NCI-H187 (cell line): Measurements from ENCODE around the gene BCDIN3D.
"Not testable (repeated sequence)": the region's sequence is repeated elsewhere in the genome, so short reads cannot be mapped to it uniquely, and the experiment has no call there.

Experiments used
- DNase-seq, 2 experiments: peaks; one replicate each; lab custom pipeline; 2025; lab: John Stamatoyannopoulos, UW

BCDIN3D gene

DNA sequence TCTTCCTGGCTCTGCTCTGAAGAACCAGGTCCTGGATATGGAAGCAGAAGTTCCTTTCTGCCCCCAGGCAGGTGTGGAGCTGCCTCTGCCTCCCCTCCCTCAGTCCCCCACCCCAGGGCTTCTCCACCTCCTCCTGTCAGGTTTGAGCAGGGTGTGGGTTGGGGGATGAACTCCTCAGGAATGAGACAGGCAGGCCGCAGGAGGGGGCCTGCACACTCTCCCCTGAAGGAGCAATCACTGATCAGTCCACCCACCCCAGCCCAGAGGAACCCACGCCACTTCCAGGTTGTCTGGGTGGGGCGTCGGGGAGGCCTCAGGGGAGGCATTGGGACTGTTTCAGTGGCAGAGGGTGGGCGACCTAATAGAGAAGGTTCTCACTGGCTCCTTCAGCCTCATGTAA, 34.2 kb upstream of the BCDIN3D start:
- no peak for DNase-seq

DNA sequence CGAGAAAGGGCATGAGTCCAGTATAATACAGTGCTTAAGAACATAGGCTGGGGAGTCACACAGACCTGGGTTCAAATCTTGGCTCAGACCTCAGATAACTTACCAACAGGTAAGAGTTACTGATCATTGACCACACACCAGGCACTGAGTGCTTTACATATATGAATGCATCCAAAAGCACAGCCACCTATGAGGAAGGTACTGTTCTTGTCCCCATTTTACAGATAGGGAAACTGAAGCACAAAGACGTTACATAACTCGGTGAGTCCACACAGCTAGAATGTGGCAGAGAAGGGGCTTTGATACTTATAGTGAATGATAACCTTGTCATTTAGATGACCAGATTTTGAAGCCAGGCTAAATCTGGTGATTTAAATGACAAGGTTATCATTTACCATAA, 33.2 kb upstream of the BCDIN3D start:
- no peak for DNase-seq

DNA sequence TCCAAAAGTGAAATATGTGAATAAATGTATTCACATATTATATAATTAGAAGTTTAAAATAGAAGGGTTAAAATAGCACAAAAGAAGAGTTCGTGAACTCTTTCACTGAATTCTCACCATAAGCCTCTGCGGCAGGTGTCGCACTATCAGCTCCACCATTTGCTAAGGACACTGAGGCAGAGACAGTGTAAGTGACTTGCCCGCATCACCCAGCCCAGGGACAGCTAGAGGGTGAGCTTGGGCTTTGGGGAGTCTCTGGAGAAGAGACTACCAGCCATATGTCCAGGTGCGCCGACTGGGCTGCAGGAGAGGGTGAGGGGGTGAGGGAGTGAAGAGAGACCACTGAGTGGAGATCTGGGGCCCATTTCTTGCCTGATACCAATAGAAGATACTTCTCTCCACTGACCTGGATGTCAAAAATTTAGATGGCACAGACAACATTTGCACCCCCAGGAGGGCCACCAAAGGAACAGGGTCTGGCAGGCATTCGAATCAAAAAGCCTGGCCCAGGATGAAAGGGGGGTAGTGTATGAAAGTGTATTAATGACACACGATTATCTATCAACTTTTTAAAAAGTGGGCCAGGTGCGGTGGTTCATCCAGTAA, 32.3 kb upstream of the BCDIN3D start:
- no peak for DNase-seq

DNA sequence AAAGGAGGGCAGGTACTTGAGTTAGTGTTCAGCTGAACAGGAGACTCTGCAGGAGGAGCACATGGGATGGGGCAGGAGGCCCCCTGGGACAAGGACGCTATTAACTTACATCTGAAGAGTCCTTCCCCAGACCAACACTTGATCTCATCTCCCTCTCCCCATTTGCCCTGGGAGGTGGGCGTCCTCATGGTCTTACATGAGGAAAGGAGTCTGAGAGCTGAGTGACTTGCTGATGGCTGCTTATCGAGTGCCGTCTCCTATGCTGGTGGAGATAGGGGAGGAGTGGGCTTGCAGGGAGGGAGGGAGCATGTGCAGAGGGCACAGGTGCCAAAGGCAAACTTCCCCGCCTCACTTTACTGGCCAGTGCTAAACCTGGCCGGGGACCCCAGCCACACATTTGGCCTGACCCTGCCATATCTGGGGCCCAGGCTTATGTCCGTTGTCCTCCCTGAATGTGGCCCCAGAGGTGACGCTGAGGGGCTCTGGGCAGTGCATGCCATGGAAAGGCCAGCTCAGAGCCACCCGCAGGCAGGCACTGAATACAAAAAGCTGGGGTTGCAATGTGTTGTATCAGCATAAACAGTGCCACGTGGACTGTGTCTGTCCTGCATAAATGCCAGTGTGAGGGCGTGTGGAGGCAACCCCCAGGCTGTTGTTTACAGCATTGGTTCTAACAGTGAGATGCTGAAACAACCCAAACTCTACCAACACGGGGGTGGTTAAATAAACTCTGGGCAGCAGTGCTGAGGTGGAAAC, 31.4 kb upstream of the BCDIN3D start:
- DNase-seq, result no peak

DNA sequence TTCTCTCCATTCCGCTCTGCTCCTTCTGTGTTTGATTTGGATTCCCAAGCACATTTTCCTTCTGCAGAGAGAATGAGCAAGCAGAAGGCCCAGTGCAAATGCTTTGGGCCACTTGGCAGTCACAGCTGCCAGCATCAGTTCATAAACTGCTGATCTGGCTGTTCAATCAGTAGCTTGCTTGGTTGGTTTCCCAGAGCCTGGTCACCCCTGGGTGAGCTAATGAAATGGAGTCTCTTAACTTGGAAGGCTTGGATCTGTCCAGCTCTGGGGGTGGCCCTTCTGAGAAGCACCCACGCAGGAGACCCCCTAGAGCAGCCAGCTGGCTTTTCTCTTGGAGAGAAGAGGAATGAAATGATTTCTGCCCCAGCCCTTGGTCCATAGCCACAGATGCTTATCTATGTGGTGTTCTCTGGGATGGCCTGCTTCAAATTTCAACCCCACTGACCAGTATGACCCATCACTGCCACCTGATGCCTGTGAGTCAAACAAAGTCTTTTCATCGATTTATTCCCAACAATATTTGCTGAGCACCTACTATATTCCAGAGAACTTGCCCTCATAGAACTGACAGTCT, 30.5 kb upstream of the BCDIN3D start:
- no peak for DNase-seq

DNA sequence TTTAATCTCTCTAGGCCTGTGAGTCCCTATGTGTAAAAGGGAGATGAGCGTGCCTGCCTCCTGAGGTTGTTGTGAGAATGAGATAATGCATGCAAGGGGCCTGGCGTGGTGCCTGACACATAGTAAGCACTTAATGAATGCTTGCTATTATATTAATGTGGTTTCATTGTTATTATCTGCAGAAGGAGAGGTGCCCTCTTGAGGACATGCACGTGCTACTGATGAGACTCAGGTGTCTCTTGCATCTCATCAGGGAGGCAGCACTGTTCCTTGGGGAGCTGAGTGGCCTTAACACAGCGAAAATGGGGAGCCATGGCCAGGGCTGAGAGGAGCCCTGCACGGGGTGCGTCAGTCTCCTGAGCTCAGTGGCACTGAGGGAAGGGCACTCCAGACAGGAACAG, 29.9 kb upstream of the BCDIN3D start:
- no peak for DNase-seq

DNA sequence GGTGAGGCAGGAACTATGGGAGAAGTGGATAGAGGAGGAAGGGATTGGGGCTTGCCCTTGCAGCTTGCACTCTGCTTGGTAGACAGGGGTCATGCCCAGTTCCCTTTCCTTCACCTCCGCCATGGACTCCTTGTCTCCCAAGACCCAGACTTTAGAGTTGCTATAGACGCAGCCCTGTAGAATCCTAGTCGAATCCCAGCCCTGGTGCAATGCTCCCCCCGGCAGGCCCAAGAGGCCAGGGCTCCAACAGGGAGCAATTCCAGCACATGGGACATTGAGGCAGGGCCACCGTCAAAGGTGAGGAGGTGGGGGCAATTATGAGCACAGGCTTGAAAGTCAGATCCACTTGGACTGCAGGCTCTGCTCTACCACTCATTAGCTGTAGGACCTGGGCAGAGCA, 29.5 kb upstream of the BCDIN3D start:
- DNase-seq, result no peak

DNA sequence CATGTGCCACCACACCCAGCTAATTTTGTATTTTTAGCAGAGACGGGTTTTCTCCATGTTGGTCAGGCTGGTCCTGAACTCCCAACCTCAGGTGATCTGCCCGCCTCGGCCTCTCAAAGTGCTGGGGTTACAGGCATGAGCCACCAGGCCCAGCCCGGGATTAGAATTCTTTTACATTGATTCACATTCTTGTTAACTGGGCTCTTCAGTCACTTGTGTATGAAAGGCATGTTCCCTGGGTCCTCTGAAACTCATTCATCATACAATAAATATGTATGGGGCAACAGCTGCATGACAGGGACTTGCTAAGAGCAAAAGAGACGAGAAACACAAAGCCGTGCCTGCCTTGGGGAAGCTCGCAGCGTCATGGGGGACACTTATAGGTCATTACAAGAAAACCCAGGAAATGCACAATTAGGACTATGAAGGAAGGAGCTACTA, 28.9 kb upstream of the BCDIN3D start:
- DNase-seq, result not testable (repeated sequence)

DNA sequence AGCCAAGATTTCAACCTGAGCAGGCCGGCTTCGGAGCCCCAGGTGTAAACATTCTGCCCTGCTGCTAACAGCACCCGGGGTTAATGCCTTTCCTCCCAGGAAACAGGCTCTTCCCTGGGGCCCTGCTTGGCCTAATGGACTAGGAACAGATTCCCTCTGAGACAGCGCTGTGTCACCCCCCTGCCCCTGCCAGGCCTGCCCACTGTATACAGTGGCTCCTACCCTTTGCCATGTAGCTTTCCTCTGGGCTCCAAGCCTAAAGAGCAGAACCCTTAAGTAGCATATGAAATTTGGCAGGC, 28.3 kb upstream of the BCDIN3D start:
- no peak for DNase-seq

DNA sequence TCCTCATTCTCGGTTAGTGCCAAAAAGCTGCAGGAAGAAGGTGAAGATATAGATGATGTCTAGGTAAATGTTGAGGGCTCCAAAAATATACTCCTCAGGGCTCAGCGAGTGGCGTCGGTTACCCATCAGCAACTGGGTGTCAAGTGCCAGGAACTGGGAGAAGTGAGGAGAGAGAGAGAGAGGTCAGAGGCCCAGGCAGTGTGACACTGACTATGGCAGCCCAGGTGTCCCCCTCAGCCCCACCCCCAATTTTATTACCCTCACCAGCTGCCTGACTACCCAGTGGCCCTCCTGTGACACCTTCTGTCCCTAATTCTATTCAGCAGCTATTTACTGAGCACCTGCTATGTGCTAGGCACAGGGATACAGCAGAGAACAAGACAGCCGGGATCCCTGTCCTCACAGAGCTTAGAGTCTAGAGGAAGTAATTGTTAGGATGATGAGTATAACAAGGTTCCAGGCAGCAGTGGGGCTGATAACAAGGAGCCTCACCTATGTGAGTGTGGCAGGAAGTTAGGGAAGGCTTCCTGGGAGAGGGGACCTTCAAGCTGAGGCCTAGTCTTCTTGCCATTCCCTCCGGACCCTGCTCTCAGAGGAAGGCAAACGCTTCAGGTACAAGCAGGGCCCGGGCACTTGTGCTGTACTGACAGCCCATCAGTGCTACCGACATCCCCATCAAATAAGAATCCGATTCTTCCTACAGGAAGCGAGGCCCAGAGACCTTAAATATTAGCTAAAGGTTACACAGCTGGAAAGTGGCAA, 27.8 kb upstream of the BCDIN3D start:
- no peak for DNase-seq

DNA sequence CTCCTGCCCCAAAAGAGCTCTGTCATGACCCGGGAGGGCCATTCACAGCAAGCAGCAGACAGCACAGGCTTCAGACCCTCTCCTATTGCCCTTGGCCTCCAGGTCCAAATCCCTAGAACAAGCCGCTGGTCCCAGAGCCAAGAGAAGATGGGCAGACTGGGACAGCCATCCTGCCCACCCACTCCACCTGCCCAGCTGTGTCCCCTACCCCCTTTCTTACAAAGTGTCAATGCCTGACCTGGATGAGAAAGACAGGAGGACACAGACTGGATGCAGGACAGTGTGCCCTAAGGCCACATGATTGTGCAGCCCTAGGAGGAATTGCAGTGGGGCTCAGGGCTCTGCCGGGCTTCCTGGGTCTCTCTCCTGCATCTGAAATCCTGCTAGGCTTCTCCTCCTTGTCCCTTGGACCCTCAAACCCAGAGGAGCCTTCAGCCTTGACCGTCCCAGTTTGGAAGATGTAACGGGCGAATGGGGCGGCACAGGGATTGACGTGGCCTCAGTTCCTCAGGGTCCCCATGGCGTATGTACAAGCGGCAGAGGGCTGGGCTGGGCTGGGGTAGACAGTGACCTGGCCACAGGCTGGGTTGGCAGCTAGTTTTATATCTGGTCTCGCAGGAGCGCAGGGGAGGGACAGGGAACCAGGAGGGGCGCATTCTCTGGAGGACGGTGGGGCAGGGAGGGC, 27.1 kb upstream of the BCDIN3D start:
- DNase-seq, result no peak

DNA sequence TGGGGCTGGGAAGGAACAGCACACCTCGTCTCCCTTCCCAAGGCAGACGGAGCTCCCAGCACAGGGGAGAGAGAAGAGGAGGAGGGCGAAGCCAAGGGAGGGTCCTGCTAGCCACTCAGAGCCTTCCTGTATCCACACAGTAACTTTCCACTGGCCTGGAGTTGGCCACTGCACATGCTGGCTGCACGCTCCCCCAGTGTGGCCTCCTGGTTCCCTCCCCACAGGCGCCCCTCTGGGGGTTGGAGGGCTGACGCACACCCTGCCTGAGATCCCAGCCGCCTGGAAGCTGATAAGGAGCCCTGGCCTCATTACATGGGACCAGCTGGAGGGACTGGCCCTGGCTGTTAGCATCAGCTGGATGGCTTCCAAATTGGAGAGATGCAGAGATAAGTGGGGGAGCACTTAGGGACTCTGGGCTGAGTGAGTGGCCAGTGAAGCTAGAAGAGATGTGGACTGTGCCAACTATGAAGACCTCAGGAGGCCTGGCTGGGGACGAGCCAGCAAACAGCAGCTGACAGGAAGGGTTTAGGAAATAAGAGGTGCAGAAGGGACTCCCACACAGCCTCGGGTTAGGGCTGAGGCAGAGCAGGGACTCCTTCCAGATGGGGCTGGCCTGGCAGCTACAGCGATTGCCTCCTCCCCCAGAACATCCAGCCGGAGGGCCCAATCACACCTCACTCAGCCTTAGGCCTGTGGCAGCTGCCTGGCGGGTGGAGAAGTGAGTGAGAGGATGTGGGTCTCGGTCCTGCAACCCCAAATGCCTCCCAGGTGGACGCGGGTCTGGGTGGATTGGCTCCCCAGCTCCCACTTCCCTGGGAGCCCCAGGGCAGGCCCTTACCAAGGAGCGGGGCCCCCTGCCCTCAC, 26.3 kb upstream of the BCDIN3D start:
- peak in 1 of 2 experiments; percentile 61 for DNase-seq

DNA sequence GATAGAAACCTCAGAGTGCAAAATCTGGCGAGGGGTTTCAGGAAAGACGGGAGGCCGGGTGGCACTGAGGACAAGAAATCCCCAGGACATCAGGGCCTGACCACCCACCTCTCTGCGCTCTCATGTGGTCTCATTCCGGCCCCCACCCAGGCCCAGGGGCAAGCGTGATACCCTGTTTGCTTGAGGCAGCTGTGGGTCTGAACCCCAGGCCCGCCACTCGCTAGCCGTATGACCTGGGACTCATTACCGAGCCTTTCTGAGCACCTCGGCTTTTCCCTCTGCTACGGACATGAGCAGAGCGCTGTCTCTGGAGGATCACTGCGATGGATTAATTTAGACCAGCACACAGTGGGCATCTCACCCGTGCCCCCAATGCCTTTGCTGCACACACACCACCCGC, 25.5 kb upstream of the BCDIN3D start:
- no peak for DNase-seq

DNA sequence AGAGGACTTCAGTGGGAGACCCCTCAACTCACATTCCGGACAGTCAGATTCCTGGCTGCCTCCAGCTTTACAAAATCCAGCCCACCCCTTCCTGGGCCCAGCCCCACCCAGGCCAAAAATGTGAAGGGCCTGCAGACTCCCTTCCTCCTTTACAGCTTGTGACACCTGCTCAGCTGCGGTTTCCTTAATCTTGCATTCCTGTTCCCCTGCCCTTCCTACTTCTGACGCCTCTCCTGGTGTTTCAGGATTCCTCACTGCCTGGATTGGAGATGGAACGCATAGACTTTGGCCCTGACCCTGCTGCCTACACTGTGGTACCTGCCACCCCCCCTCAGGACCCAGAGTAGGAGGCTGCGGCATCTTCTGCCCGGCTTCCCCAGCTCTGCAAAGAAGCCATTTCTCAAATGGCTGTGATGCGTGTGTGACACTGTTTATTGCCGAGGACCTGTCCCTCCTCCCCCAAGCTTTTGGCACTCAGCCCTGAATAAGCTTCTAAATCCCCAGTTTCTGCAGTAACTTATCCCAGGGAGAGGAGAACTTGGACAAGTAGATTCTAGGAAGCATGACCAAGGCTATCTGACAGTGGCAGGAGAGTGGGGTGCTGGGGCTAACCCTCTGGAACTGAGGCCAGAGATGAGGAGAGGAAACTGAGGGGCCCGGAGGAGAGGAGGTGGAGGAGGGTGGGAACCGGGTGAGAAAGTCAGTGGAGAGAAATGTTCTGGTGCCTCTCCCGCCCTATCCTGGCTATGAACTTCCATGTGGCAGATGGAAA, 24.9 kb upstream of the BCDIN3D start:
- DNase-seq, result no peak

DNA sequence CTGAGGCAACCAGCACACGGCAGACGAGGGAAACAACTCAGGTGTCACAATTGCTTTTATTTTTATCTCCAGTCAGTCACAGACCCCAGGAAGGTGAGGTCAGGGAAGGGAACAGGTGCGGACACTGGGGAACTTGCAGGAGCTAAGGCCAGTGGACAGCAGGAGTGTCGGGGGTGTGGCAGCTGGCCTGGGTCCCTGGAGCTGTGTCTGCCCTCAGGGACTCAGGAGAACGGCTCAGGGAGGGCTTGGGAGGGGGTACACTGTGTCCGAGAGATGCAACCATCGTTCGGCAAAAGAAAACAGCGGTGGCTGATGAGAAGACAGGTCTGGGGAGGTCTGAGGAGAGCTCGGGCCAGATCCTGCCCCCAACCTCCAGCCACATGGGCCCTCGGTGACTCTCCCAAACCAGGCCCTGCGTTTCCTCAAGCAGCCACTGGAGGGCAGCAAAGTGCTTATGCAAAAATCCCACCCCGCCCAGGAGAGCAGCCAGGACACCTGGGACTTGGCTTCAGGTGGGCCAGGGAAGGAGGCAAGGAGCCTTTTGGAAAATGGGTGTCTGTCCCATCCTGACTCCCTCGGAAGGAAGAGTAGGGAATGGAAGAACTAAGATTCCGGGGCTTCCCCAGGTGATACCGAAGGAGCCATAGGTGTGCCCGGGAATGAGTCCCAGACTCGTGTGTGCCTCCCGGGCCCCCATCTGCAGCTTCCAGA, 24.1 kb upstream of the BCDIN3D start:
- peak; percentile 44 to 64 for DNase-seq

DNA sequence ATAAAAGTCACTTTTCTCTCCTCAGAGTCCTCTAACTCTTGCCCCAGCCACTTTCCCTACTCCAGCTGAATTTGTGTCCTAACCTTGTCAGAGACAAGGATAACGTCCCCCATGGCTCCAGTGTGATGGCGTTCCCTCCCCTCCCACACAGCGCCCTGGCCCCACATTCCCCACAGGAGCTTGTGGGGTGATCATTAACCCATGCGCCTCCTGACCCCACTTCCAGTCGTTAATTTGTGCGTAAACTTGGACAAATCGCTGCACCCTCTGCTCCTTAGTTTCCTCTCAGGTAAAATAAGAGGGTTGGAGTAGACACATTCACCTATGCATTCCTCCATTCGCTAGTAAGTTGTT, 22.9 kb upstream of the BCDIN3D start:
- DNase-seq, result no peak

DNA sequence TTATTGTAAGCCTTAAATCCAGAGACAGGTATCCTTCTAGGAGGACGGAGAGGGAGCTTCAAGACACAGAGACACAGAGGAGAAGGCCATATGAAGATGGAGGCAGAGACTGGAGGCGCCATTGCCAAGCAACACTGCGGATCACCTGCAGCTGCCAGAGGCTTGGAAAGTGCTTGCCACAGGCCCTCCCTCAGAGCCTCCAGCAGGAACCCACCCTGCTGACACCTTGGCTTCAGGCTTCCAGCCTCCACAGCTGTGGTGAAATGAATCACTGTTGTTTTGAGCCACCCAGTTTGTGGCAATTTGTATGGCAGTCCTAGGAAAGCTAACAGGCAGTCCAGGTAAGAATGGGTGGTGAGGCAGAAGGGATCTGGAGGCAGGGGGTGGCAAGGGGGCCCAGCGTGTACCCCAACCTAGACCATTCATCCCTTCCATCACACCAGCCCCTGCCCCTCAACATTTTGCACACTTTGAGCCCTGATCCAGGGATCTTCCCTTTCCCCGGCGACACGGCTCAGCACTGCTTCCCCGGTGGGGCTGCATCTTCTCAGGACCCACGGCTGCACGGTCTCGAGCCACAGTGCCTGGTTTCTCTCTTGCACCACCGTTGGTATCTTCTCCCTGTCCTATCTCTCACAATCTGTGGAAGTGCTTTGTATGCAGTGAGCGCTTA, 22.3 kb upstream of the BCDIN3D start:
- DNase-seq, result no peak

DNA sequence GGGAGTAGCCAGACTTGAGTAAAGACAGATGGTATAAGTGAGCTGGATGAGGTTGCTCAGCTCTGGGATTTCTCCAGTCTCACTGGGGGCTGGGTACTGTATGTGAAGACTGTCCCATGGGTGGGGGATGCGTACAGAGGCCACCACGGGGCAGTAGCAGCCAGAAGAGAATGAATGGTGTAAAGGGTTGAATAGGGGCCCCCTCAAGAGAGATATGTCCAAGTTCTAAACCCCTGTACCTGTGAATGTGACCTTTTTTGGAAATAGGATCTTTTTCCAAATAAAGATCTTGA, 21.8 kb upstream of the BCDIN3D start:
- no peak for DNase-seq

DNA sequence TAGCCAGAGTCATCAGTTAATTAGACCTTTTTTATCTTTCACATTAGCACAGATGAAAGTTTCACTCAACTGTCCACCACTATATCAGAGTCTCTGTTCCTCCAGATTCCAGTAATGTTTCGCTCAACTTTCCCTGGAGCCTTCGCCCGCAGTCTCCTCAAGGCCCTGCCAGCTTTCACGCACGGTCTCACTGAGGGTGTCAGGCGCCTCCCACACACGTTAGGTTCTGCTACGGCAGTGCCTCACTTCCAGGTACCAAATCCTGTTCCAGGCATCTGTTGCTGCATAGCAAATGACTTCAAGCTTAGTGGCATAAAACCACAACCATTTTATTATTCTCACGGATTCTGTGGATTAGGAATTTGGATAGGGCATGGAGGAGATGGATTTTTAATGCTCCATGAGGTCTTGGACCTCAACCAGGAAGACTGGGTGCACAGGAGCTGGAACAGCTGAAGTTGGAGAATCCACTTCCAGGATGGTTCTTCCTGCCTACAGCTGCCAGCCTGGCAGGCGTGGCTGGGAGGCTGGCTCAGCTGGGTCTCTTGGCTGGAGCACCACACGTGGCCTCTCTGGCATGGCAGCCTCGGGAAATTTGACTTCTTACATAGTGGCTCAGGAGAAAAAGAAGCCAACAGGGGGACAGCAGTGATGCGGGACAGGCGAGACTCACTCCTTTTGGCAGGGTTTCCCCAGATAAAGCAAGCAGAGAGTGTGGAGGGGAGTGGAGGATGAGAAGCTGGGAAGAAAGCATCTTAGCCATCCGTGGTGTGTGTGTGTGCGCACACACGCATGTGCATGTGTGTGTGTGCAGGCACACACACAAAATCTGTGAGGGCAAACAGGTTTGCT, 21.3 kb upstream of the BCDIN3D start:
- no peak for DNase-seq
